ENCODE data around the gene ECHDC3.

The ECHDC3 gene

DNA sequence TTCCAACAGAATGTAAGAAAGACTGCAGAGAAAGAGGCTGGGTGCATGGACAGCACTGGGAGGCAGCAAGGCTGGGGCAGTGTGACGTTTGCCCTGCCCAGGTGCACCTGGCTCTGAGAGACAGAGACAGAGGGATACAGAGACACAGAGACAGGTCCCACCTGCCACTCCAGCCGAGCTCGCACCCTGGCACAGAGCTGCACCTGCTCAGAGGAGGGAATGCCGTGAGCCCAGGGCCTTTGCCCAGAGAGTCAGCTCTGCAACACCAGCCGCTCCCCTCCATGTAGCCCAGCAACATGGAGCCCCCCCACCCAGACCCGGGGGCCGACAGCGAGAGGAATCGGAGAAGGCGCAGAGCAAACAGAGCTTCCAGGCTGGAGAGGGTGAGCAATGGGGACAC, 45.7 kb downstream of the ECHDC3 start:
- no peak for DNase-seq

DNA sequence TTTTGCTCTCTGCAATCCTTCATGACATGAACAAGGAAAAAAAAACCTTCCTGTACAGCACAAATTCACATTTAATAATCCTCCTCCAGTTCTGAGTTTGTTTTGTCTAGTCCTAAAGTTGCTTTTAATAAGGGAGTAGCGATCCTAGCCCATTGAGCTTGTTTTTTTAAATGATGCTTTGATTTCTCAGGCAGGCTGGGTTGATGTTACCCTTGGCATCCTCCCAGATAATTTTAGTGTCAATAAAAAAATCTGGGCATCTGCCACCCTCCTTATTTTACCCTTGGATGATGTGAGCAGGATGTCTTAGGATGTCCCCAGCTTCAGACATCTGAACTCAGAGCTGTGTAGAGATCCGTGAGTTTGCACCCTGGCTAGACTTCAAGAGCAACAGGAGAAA, 47.1 kb downstream of the ECHDC3 start:
- no peak for DNase-seq

DNA sequence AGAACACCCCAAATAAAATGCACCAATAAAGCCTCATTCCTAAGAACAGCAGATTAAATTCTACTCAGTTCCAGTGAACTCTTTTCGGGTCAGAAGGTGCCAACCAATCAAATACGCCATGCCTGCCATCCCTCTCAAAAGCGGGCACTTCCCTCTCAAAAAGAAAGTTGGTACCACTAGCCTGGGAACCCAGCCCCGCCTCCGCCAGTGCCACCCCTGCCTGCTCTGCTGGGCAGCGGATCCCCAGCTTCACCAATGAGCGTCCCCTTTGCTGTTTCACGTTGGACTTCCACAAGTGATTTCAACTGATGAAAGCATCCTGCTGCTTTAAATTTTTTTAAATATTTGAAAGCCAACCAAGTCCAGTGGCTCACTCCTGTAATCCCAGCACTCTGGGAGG, 47.8 kb downstream of the ECHDC3 start:
- DNase-seq: no peak

DNA sequence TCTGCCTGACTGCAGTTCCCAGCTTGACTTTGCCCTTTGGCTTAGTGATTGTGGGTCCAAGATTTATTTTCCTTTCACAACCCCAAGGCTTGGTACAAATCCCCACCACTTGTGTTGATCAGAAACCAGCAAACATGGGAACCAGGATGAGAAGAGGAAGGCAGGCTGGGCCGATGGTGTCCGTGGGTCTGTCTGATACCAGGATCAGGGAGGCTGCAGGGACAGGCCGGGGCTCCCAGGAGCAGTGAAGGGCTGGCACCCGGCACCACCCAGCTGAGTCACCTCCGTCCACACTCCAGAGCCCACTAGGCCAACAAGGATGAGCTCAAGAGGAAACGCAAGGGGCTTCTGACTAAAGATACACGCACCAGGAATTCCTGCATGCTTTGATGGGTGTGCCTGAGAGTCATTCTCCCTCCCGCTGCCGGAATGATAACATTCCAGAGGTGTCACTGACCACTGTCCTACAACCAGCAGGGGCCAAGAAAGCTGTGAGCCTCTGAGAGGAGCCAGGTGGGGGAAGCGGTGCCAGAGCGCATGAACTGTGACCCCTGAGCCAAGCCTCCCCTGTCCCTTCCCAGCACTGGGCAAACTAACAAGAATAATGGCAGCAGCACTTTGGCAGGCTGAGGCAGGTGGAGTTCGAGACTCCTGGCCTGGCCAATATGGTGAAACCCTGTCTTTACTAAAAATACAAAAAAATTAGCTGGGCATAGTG, 51.7 kb downstream of the ECHDC3 start:
- no peak for DNase-seq

DNA sequence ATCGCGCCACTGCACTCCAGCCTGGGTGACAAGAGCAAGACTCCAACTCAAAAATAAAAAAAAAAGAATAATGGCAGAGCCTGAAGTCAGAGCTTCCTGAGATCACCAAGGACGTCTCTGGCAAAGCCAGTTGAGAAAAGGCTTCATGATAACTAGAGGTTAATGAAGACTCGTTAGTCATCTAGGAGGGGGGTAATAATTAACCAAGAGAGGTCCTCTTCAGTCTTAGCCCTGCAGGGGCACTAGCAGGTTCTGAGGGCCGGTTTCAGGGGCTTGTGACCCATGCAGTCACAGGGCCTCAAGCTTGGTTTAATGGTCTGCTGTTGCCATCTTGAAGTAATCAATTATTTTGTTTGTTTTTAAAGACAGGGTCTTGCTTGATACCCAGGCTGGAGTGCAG, 52.4 kb downstream of the ECHDC3 start:
- DNase-seq: no peak

DNA sequence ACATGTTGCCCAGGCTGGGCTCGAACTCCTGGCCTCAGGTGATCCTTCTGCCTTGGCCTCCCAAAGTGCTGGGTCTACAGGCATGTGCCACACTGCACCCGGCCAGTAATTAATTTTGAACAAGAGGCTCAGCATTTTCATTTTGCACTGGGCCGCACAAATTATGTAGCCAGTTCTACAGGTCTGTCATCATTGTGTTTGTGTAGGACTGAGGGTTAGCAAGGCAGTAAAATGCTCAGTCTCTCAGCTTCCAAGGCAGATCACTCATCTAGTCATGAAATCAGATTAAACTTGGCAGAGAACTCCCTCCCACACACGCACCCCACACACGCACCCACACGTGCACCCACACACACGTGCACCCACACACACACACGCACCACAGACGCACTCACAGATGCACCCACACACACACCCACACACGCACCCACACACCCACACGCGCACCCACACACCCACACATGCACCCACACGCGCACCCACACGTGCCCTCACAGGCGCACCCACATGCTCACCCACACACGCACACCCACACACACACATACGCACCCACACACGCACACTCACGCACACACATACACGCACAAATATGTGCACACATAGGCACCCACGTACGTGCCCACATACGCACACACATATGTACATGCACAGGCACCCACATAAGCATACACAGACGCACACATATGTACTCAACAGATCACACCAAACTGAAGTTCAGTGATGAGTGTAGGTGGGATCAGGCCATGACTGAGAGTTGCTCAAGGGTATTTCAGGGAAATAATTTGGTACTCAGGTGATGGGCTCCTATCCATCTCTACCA, 53.1 kb downstream of the ECHDC3 start:
- DNase-seq: no peak

DNA sequence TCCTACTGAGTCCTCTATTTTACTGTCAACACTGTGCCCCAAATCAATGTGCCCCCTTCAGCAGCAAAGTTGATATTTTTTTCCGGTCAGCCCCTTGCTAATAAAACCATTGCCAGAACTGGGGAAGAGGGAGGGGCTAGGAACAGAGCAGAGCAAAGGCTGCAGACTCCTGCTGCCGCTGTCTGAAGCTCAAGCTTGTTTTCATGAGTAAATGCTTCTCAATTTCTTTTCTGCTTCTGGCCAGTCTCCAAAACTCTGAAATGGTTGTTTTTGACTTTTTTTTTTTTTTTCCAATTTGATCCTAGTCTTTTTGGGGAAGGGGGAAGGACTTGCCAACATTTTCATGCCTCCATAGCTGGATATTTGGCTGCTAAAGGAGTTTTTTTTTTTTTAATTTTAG, 54.3 kb downstream of the ECHDC3 start:
- DNase-seq: no peak

DNA sequence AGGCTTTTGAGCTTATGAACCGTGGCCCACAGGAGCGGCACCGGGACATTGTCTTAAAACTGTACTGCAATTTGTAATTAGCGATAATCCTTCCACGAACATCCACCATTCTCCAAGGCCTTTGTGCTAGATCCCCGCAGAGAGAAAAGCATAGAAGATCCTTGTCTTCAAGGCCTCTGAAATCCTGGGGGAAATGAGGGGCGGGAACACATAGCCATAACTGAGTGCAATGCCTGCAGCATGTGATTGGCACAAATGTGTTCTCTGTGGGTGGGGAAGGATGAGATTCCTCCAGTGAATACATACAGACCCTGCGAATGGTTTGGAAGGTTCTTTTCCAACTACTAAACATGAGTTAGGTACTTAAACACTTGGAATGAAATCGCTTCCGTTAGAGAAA, 55.1 kb downstream of the ECHDC3 start:
- no peak for DNase-seq

DNA sequence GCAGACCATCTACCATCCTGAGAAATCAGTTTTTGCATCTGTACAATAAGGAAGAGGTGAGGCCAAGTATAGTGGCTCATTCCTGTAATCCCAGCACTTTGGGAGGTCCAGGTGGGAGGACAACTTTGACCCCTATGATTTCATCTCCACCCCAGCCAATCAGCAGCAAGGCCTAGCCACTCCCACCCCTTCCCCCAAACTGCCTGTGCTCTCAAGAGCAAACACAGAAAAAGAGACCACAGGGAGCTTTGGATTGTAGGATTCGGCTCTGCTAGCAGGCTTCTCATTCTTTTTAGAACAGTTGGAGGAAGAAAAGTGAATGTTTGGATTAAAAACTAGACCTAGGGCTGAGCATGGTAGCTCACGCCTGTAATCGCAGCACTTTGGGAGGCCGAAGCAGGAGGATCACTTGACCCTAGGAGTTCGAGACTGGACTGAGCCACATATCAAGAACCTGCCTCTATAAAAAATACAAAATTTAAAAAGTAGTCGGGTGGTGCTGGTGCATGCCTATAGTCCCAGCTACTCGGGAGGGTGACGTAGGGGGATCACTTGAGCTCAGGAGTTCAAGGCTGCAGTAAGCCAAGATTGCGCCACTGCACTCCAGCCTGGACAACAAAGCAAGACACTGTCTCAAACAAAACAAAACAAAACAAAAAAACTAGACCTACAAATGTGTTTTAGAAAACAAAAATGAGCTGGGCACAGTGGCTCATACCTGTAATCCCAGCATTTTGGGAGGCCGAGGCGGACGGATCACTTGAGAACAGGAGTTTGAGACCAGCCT, 55.9 kb downstream of the ECHDC3 start:
- DNase-seq: no peak

DNA sequence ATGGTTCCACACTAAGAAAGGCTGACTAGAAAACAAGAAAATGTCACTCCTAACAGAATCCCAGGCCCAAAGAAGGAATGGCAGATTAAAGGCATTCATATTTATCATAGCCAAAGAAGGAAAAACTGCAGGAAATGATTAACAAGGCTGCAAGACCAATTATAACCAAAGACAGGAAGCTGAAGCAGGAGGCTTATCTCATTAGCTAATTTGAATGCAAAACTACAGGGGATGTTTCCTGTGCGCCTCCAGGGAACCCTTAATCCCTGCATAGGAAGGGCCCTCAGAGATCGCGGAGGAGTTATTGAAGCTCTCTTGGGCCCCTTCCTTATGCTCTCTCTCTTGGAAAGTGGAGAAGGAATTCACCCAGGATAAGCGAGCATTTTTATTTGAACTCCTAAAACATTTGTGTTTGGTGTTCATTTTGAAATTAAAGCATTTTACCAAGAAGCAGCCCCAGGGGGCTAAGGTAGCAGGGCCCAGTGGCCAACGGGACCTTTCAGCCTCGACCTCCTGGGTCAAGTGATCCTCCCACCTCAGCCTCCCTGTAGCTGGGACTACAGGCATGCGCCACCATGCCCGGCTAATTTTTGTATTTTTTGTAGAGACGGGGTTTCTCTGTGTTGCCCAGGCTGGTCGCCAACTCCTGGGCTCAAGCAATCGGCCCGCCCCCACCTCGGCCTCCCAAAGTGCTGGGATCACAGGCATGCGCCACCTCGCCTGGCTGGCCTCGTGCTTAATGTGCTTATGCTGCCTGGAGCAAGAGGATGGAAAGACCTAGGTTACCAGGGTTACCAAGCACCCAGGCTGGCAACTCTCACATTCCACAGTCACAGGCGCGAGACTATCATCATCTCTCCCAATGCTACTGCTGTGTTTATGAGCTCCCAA, 56.9 kb downstream of the ECHDC3 start:
- DNase-seq: no peak

DNA sequence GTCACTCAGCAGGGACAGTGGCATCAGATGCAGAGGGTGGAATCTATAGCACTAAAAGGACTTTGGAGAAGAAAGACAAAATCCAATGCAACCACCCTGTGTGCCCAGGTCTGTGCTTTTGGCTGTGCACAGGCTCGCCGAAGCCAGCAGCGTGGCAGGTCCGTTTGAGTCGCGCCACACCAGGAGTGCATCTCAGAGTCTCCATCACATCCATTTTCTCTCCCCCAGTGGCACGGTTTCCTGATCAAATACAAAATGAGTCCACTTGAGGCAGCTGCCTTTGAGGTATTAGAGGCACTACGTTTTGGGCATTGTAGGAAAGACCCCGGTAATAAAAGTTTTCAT, 57.5 kb downstream of the ECHDC3 start:
- no peak for DNase-seq

DNA sequence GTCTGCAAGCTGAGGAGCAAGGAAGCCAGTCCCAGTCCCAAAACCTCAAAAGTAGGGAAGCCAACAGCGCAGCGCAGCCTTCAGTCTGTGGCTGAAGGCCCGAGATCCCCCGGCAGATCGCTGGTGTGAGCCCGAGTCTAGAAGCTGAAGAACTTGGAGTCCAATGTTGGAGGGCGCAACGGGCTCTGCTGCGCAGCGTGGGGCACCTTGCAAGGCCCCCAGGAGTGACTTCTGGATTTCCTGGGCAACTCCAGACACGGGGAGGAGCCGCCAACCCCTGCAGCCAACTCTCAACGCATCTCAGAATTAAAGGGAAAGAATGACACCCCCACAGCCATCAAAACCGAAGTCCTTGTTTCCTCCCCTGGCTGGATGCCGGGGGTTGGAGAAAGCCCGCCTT, 62.2 kb downstream of the ECHDC3 start:
- no peak for DNase-seq

DNA sequence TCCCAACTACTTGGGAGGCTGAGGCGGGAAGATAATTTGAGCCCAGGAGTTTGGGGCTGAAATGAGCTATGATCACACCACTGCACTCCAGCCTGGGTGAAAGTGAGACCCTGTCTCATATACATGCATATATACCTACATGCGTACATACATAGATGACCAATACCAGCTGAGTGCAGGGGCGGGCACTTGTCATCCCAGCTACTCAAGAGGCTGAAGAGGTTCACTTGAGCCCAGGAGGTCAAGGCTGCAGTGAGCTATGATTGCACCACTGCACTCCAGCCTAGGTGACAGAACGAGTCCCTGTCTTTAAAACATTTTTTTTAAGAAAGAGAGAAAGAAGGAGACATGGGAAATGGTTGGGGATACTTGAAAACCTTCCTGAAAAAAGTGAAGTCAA, 63.6 kb downstream of the ECHDC3 start:
- DNase-seq: no peak

DNA sequence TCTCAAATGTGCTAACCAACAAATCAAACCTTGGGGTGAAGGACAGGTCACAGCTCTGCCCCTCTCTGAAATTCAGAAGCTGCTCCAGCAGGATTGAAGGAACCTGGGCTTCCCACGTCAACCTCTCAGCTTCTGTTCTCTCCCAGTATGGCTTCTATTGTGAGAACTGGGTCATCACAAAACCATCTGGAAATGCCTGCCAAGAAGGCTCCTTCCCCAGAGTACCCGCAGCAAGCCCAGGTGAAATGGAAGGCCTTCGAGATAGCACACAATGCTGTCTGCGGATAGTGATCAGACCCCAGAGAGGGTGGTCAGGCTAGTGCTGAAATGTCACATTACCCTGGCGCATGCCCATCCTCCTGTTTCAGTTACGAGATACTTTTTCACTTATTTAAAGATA, 64.5 kb downstream of the ECHDC3 start:
- DNase-seq: no peak

DNA sequence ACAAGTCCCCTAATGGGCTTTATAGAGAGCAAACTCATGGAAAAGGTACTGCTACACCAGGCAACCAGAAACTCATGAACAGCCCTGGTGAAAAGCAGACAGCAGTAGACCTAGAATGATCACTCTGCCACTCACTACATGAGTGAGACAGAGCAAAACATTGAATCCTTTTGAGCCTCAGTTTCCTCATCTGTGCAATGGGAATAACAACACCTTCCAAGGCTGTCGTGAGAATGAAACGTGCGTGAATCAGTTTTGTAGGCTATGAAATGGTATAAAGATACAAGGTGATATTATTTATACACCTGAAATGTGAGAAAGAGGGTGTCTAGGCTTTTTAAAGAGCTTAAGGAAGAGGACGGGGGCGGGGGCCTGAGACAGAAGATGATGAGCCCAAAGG, 66.6 kb downstream of the ECHDC3 start:
- DNase-seq: no peak

DNA sequence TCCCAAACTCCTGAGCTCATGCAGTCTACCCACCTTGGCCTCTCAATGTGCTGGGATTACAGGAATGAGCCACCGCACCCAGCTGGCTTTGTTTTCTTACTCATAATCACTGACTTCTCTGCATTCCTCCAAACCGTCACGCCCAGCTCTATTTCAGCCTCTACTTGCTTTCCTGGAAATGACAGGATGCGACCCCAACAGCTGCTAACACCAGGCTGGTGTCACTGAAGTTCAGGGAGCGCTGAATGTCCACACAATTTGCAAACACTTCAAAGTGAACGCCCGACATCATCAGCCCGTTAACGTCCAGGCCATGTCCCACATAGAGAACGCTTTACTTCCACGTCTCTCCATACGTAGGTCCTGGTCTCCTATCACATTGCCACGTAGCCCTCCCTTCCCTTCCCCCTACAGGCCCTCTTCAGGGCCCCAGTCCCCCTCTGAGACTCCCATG, 68.2 kb downstream of the ECHDC3 start:
- no peak for DNase-seq

DNA sequence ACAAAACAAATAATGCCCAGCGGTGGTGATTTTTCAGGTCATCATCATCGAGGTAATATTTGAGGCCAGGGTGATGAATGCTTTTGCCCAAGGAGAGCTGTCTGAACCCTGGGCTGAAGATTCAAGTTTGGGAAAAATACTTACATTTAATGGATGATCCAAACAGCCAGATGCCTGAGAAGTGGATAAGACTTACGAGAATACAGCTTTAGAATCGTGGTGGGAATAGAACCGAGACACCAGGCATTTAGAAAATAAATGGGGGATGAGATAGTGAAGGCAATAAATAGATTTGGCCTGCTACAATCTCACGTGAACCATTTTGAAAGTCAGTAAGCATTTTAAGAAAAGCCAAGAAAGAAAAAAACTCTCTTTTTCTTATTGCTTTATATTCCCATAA, 68.8 kb downstream of the ECHDC3 start:
- DNase-seq: no peak

DNA sequence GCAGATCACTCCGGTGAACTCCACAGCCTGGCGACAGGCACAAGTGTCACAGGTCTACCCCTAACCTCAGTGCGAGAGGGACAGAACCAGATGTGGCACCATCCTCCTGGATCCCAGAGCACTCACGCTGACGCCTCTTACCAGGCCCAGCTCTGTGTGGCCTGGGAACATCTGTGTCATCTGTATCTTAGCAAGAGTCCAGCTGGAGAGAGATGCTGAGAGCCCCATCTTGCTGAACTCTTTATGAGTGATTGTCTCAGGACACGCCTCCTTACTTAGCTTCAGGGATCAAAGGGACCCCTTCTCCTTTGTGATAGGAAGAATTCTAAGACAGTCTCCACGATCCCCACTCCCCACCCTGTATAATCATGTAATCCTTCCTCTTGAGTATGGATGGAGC, 71.0 kb downstream of the ECHDC3 start:
- DNase-seq: no peak

Data from activated naive CD4-positive, alpha-beta T cell treated with Interleukin-2 at 50 U/mL for 16 hours (primary cell).